ENCODE data around the gene TBL3.

TBL3 gene

DNA sequence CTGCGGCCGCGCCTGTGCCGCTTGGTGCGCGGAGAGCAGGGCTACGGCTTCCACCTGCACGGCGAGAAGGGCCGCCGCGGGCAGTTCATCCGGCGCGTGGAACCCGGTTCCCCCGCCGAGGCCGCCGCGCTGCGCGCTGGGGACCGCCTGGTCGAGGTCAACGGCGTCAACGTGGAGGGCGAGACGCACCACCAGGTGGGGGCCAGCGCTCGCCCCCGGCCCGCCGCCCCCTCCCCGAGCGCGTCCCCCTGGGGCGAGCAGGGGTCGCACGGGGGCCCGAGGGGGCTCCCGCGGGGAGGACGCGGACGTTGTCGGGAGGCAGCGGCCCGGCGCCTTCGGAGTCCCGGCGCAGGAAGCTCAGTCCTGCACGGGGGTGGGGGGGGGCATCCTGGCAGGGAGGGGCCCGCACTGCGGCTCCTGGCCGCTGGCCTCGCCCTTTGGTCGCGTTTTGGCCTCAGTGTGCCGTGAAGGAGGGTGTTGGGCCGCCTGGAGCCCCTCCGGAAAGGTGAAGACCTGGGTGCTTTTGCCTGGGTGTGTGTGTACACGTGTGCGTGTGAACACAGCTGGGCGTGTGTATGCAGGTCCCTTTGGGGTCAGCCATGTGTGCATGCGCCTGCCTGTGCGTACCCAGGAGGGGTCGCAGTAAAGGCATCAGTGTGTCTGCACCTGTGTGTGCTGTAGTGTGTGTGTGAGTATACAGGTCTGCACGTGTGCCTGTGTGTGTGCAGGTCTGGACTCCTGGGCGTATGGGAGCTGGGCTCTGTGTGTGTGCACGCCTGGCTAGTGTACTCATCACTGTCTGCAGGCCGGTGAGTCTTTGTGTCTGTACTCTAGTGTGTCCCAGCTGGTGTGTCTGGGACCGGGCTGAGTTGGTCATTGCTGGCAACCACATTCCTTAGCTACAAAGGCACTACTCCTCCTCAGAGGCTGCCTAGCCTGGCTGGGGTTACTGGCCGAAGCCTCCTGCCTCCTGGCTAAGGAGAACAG lies 55.5 kb downstream of the TBL3 start:
- Histone ChIP-seq H3K4me1 (ENCODE audit: control insufficient read depth in 1 of 2, insufficient read depth in 2 of 2, low read length in 2 of 2) (peaks cover 6 to 50% of the 10 kb centered on the region in 2 donors), H3K9me3 (ENCODE audit: control insufficient read depth in 1 of 2, low read length in 2 of 2) (no peaks in the 10 kb centered on the region), H3K27ac (ENCODE audit: low read length) (no peak overlapping the region), H3K36me3 (ENCODE audit: control insufficient read depth in 1 of 2, insufficient read depth in 2 of 2, low read length in 2 of 2) (no peaks in the 10 kb centered on the region), H3K27me3 (ENCODE audit: low read depth, low read length) (no peaks in the 10 kb centered on the region), H3K4me3 (ENCODE audit: low read depth in 1 of 2, low read length in 2 of 2) (peak overlapping the region; percentile 69 to 78)

DNA sequence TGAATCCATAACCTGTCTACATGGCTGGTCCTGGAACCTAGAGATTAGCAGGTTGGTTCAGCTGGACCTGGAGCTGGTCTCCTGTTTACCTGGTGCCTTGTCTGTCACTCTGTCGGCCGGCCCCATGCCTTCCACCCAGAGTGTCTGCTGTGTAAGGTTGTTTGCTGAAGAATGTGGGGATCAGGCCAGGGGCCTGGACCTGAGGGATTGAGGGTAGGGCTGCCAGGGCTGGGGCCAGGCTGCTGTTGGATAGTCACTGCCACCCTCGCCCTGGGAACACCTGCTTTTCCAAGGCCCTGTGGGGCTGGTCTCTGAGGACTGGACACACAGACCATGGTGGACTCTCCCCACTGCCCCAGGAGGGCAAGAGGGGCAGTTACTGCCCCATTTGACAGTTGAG lies 56.3 kb downstream of the TBL3 start:
- peaks cover 6 to 48% of the 10 kb centered on the region in 2 donors for H3K4me1 ChIP-seq (ENCODE audit: control insufficient read depth in 1 of 2, insufficient read depth in 2 of 2, low read length in 2 of 2)
- H3K9me3 ChIP-seq (ENCODE audit: control insufficient read depth in 1 of 2, low read length in 2 of 2): no peaks in the 10 kb centered on the region
- H3K36me3 ChIP-seq (ENCODE audit: control insufficient read depth in 1 of 2, insufficient read depth in 2 of 2, low read length in 2 of 2): no peaks in the 10 kb centered on the region
- H3K27me3 ChIP-seq (ENCODE audit: low read depth, low read length): no peaks in the 10 kb centered on the region
- peak overlapping the region; percentile 69 to 78 for H3K4me3 ChIP-seq (ENCODE audit: low read depth in 1 of 2, low read length in 2 of 2)
- no peak overlapping the region for H3K27ac ChIP-seq (ENCODE audit: low read length)

DNA sequence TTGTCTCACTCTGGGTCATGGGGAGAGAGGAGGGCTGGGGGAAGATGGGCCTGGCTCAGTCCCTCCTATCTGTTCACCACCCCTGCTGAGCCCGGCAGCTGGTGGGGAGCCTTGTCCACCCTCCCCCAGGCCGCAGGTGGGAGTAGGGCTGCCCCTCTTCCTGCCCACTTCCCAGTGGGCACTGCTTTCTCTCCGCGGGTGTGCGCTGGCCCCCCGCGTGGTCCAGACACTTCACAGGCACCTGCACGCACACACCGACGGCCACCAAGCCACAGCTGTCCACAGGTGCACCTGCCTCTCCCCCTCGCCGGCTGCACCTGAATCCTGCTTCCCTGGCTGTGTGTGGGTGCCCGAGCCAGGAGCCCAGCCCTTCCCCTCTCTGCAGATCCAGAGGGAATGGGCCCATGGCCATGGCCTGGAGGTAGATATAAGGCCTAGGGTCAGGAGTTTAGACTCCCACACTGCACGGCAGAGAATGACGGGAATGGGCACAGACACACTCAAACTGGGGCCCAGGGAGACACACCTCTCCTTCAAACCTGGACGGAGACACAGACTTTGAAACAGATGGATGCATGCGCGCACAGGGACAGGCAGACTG lies 56.9 kb downstream of the TBL3 start:
- H3K9me3 ChIP-seq (ENCODE audit: control insufficient read depth in 1 of 2, low read length in 2 of 2): no peaks in the 10 kb centered on the region
- no peaks in the 10 kb centered on the region for H3K36me3 ChIP-seq (ENCODE audit: control insufficient read depth in 1 of 2, insufficient read depth in 2 of 2, low read length in 2 of 2)
- H3K4me1 ChIP-seq (ENCODE audit: control insufficient read depth in 1 of 2, insufficient read depth in 2 of 2, low read length in 2 of 2): peaks cover 6 to 48% of the 10 kb centered on the region in 2 donors
- no peak overlapping the region for H3K27ac ChIP-seq (ENCODE audit: low read length)
- H3K4me3 ChIP-seq (ENCODE audit: low read depth in 1 of 2, low read length in 2 of 2): peak overlapping the region; percentile 3 to 78
- H3K27me3 ChIP-seq (ENCODE audit: low read depth, low read length): no peaks in the 10 kb centered on the region

DNA sequence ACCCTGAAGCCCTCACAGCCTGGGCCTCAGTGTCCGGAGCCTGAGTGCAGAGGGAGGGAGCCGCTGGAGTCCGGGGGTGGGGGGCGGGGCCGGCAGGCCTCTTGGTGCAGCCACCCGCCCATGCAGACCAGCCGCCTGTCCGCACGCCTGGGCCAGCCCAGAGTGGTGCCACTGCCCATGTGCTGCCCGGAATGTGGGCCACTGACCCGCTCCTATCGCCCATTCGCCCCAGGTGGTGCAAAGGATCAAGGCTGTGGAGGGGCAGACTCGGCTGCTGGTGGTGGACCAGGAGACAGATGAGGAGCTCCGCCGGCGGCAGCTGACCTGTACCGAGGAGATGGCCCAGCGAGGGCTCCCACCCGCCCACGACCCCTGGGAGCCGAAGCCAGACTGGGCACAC lies 57.5 kb downstream of the TBL3 start:
- Histone ChIP-seq H3K9me3 (ENCODE audit: control insufficient read depth in 1 of 2, low read length in 2 of 2) (no peaks in the 10 kb centered on the region), H3K4me3 (ENCODE audit: low read depth in 1 of 2, low read length in 2 of 2) (peak overlapping the region in 1 of 2 donors; percentile 32), H3K27me3 (ENCODE audit: low read depth, low read length) (no peaks in the 10 kb centered on the region), H3K4me1 (ENCODE audit: control insufficient read depth in 1 of 2, insufficient read depth in 2 of 2, low read length in 2 of 2) (peaks cover 6 to 49% of the 10 kb centered on the region in 2 donors), H3K36me3 (ENCODE audit: control insufficient read depth in 1 of 2, insufficient read depth in 2 of 2, low read length in 2 of 2) (no peaks in the 10 kb centered on the region), H3K27ac (ENCODE audit: low read length) (no peak overlapping the region)

DNA sequence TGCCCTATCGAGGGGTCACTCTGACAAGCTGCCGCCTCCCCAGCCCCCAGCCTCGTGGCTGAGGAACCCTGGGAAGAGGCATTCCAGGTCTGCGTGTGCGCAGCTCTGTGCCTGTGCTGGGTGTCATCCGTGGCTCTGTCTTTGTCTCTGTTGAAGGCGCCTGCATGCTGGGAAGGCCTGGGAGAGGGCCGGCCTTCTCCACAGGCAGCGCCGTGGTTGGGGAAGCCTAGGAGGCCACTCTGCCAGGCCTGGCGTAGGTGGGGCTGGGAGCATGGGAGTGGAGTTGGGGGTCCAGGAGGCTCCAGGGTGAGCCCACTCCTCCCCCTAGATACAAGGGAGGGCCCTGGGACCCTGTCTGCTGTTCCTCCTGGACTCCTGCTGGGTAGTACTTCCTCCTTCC lies 58.2 kb downstream of the TBL3 start:
- peak overlapping the region in 1 of 2 donors; percentile 32 for H3K4me3 ChIP-seq (ENCODE audit: low read depth in 1 of 2, low read length in 2 of 2)
- H3K4me1 ChIP-seq (ENCODE audit: control insufficient read depth in 1 of 2, insufficient read depth in 2 of 2, low read length in 2 of 2): peaks cover 6 to 56% of the 10 kb centered on the region in 2 donors
- no peaks in the 10 kb centered on the region for H3K27me3 ChIP-seq (ENCODE audit: low read depth, low read length)
- no peaks in the 10 kb centered on the region for H3K9me3 ChIP-seq (ENCODE audit: control insufficient read depth in 1 of 2, low read length in 2 of 2)
- H3K36me3 ChIP-seq (ENCODE audit: control insufficient read depth in 1 of 2, insufficient read depth in 2 of 2, low read length in 2 of 2): no peaks in the 10 kb centered on the region
- no peak overlapping the region for H3K27ac ChIP-seq (ENCODE audit: low read length)

DNA sequence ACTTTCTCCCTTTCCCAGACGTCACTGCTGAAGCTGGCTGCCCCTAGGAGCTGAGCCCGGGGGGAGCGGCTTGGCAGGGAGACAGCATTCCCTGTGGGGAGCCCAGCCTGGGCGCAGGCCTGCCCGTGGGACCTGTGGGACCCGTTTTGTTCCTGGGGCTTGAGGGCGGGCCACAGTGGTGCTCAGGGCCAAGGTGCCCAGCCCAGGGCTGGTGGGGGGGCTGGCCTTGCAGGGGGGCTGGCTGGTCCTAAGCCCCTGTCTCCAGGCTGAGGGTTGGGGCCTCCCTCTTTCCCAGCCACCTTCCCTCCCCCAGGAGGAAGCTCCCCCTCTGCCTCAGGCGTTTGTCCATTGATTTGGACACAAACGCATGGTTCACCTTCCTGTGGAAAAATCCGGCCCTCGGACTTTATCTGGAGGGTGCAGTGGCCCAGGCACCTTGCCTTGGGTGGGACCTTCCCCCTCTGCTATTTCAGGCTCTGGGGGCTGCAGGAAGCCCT lies 59.3 kb downstream of the TBL3 start:
- Histone ChIP-seq H3K9me3 (ENCODE audit: control insufficient read depth in 1 of 2, low read length in 2 of 2) (no peaks in the 10 kb centered on the region), H3K4me1 (ENCODE audit: control insufficient read depth in 1 of 2, insufficient read depth in 2 of 2, low read length in 2 of 2) (peaks cover 9 to 58% of the 10 kb centered on the region in 2 donors), H3K27ac (ENCODE audit: low read length) (no peak overlapping the region), H3K4me3 (ENCODE audit: low read depth in 1 of 2, low read length in 2 of 2) (no peak overlapping the region), H3K36me3 (ENCODE audit: control insufficient read depth in 1 of 2, insufficient read depth in 2 of 2, low read length in 2 of 2) (no peaks in the 10 kb centered on the region), H3K27me3 (ENCODE audit: low read depth, low read length) (no peaks in the 10 kb centered on the region)
